B cell (primary cell): ENCODE results near the gene ESR1. TPM values are rescaled to one million over a fixed set of nuclear protein-coding genes. Genes with fewer than 3 reads are reported as not detected.

ENCODE experiments used
- ATAC-seq: fragments of 200-7000 bp; cut with Tn5 transposase; one replicate; pipeline ENCODE4 v1.10.0; 2021; ENCODE audit warnings: low read depth, mild to moderate bottlenecking, moderate number of reproducible peaks, moderate library complexity
- CTCF ChIA-PET: fragments of 350-600 bp; sonication (Branson Sonifier 250); formaldehyde crosslinking; loops from one replicate; lab custom pipeline; 2021; ENCODE audit warnings: antibody characterized with exemption, inconsistent platforms; lab: Charles Lee
- POLR2A ChIA-PET: fragments of 350-600 bp; sonication (Branson Sonifier 250); formaldehyde crosslinking; loops from one replicate; lab custom pipeline; 2021; ENCODE audit warnings: antibody characterized with exemption; lab: Charles Lee
- DNase-seq: peaks from one replicate; pipeline ENCODE4 v3.0.0; 2013
- H2AFZ ChIP-seq: 2 replicates; pipeline ENCODE4 v1.6.1; 2012; ENCODE audit warnings: mild to moderate bottlenecking, low read depth, low read length; ENCODE audit not compliant: insufficient read depth, poor library complexity, severe bottlenecking
- H3K27ac ChIP-seq, 2 donors: 1 replicate in 1 of 2; 2 replicates in 1 of 2; pipeline ENCODE4 v1.5.1; 2012 to 2013; ENCODE audit warnings: low read length in 2 of 2, mild to moderate bottlenecking in 2 of 2, moderate library complexity in 1 of 2
- H3K27me3 ChIP-seq, 4 experiments: fragments of 200-600 bp in 1 of 4; sonication (generic) in 1 of 4; replicated peaks in 1 of 4; 1 replicate in 2 of 4; 2 replicates in 2 of 4; pipeline versions ENCODE4 v1.6.1 to v1.7.0; 2013 to 2016; ENCODE audit warnings: low read length in 3 of 4, mild to moderate bottlenecking in 2 of 4, mixed read lengths in 1 of 4, moderate library complexity in 1 of 4; ENCODE audit not compliant: insufficient read depth in 4 of 4, control insufficient read depth in 3 of 4; ENCODE audit errors: control extremely low read depth in 1 of 4
- H3K36me3 ChIP-seq, 2 experiments: replicated peaks in 1 of 2; 1 replicate in 1 of 2; 2 replicates in 1 of 2; pipeline versions ENCODE4 v1.6.1 to v1.7.1; 2013; ENCODE audit warnings: low read length in 1 of 2; ENCODE audit not compliant: insufficient read depth in 2 of 2, control insufficient read depth in 1 of 2; ENCODE audit errors: control extremely low read depth in 1 of 2, extremely low read depth in 1 of 2
- H3K4me1 ChIP-seq, 2 donors: fragments of 200-600 bp in 1 of 2; sonication (generic) in 1 of 2; 1 replicate in 1 of 2; 2 replicates in 1 of 2; pipeline versions ENCODE4 v1.5.1 to v1.6.1; 2013 to 2017; ENCODE audit warnings: low read length in 2 of 2; ENCODE audit not compliant: control insufficient read depth in 2 of 2, insufficient read depth in 2 of 2
- H3K4me2 ChIP-seq: replicated peaks from 2 replicates; pipeline ENCODE3; 2012; ENCODE audit warnings: mild to moderate bottlenecking, low read depth, low read length; ENCODE audit not compliant: poor library complexity, severe bottlenecking
- H3K4me3 ChIP-seq, 5 experiments: fragments of 200-600 bp in 1 of 5; sonication (generic) in 1 of 5; 1 replicate in 3 of 5; 2 replicates in 2 of 5; pipeline versions ENCODE4 v1.5.1 to v1.7.0; 2011 to 2016; ENCODE audit warnings: low read length in 4 of 5, mild to moderate bottlenecking in 4 of 5, low read depth in 2 of 5, control low read depth in 1 of 5, moderate library complexity in 1 of 5; ENCODE audit not compliant: insufficient read depth in 1 of 5; ENCODE audit errors: control extremely low read depth in 1 of 5, extremely low read depth in 1 of 5
- H3K79me2 ChIP-seq: fragments of 200-600 bp; sonication (generic); one replicate; pipeline ENCODE4 v1.6.0; 2016; ENCODE audit warnings: low read length; ENCODE audit not compliant: control insufficient read depth, insufficient read depth
- H3K9ac ChIP-seq: fragments of 200-600 bp; sonication (generic); 2 replicates; pipeline ENCODE4 v1.6.1; 2017; ENCODE audit warnings: mild to moderate bottlenecking, low read length, moderate library complexity
- H3K9me3 ChIP-seq, 3 donors: one replicate each; pipeline versions ENCODE4 v1.6.1 to v1.7.1; 2013; ENCODE audit warnings: low read length in 2 of 3; ENCODE audit not compliant: control insufficient read depth in 2 of 3, insufficient read depth in 1 of 3; ENCODE audit errors: control extremely low read depth in 1 of 3
- H4K20me1 ChIP-seq: 2 replicates; pipeline ENCODE4 v1.6.0; 2012; ENCODE audit warnings: mild to moderate bottlenecking, low read length; ENCODE audit not compliant: insufficient read depth, control insufficient read depth, poor library complexity, severe bottlenecking
- H3K27ac Mint-ChIP-seq: one replicate; pipeline ENCODE4 v1.8.0; 2021; ENCODE audit warnings: mixed read lengths
- H3K27me3 Mint-ChIP-seq: one replicate; pipeline ENCODE4 v1.8.0; 2021; ENCODE audit warnings: mixed read lengths
- H3K4me1 Mint-ChIP-seq: one replicate; pipeline ENCODE4 v1.8.0; 2021; ENCODE audit warnings: mixed read lengths
- H3K4me3 Mint-ChIP-seq: one replicate; pipeline ENCODE4 v1.8.0; 2021; ENCODE audit warnings: mixed read lengths
- H3K9me3 Mint-ChIP-seq: one replicate; pipeline ENCODE4 v1.8.0; 2022; ENCODE audit warnings: mixed read lengths; ENCODE audit not compliant: insufficient read depth
- CTCF ChIP-seq: fragments of 200-600 bp; IDR thresholded peaks from one replicate; pipeline ENCODE4 v1.8.0; 2022; ENCODE audit warnings: antibody characterized with exemption, mild to moderate bottlenecking
- EZH2 ChIP-seq: IDR thresholded peaks from 2 replicates; pipeline ENCODE4 v1.6.1; 2012; ENCODE audit warnings: borderline replicate concordance, low read depth, mild to moderate bottlenecking, moderate library complexity, low read length; ENCODE audit not compliant: insufficient read depth, poor library complexity, severe bottlenecking
- WGBS: methylation state at CpG from one replicate; pipeline ENCODE4 v1.1.5; 2013; ENCODE audit warnings: missing lambda C conversion rate; ENCODE audit not compliant: insufficient coverage; 5-methylcytosine and 5-hydroxymethylcytosine counted together
- intact Hi-C: fragments of 100-400 bp; cut with micrococcal nuclease; formaldehyde crosslinking; loops from one replicate; pipeline ENCODE4 v1.10.0; 2022
- polyA plus RNA-seq: library from polyadenylated mRNA; depleted of rRNA; stranded (reverse); fragments of >200 nt; gene quantifications from 2 replicates; pipeline ENCODE4 v1.2.3, GENCODE V29; 2012
- total RNA-seq, 2 donors: library from RNA; stranded (reverse); fragments of 120-200 nt in 1 of 2; gene quantifications; 1 replicate in 1 of 2; 2 replicates in 1 of 2; pipeline versions ENCODE4 v1.2.3 to v1.2.4, GENCODE V29; 2013 to 2022

The ESR1 gene
- total and polyA plus RNA-seq, 2 donors (not counting 1 experiment from before 2014, with no cell fraction given) = 0.46 to 5.9 TPM

- intact Hi-C loops = no loop called here
- 80% methylated on average over 1 of the region's 3 CpGs for WGBS
- no peak overlapping the region for H2AFZ ChIP-seq
- no peak for ATAC-seq
- H3K27me3 ChIP-seq = no peaks in the 10 kb centered on the region
- H3K79me2 ChIP-seq = no peaks in the 10 kb centered on the region
- ChIA-PET POLR2A (no interaction called here), CTCF (no interaction called here)
- no peaks in the 10 kb centered on the region for H3K4me1 ChIP-seq
- H3K27me3 Mint-ChIP-seq = peaks cover 5% of the 10 kb centered on the region
- H4K20me1 ChIP-seq = no peaks in the 10 kb centered on the region
- H3K4me1 Mint-ChIP-seq = no peaks in the 10 kb centered on the region
- peaks cover 4% of the 10 kb centered on the region for H3K9me3 Mint-ChIP-seq
- H3K4me3 Mint-ChIP-seq = no peak overlapping the region
- H3K27ac ChIP-seq = no peak overlapping the region
- no peaks in the 10 kb centered on the region for H3K9me3 ChIP-seq
- H3K4me3 ChIP-seq = no peak overlapping the region
- TF ChIP-seq CTCF = no peak
- no peak for TF ChIP-seq EZH2
- no peak overlapping the region for H3K27ac Mint-ChIP-seq
- no peak for DNase-seq
- H3K36me3 ChIP-seq = no peaks in the 10 kb centered on the region
- no peak overlapping the region for H3K4me2 ChIP-seq
- no peak overlapping the region for H3K9ac ChIP-seq
Observed at GRCh38 chr6:151959086-151959485, 151.6 kb downstream of the ESR1 start.

- H3K9me3 Mint-ChIP-seq = peaks cover 4% of the 10 kb centered on the region
- 72% methylated on average over 5 of the region's 5 CpGs for WGBS
- no peaks in the 10 kb centered on the region for H3K4me1 ChIP-seq
- H3K4me1 Mint-ChIP-seq = no peaks in the 10 kb centered on the region
- no peaks in the 10 kb centered on the region for H3K9me3 ChIP-seq
- H3K4me3 Mint-ChIP-seq = no peak overlapping the region
- no peak overlapping the region for H3K27ac ChIP-seq
- intact Hi-C loops = no loop called here
- DNase-seq = no peak
- TF ChIP-seq CTCF (no peak), EZH2 (no peak)
- no peaks in the 10 kb centered on the region for H3K36me3 ChIP-seq
- H3K27me3 ChIP-seq = no peaks in the 10 kb centered on the region
- no peak for ATAC-seq
- no peak overlapping the region for H3K27ac Mint-ChIP-seq
- no peak overlapping the region for H3K9ac ChIP-seq
- no peak overlapping the region for H2AFZ ChIP-seq
- ChIA-PET CTCF (no interaction called here), POLR2A (no interaction called here)
- H3K27me3 Mint-ChIP-seq = peaks cover 5% of the 10 kb centered on the region
- no peaks in the 10 kb centered on the region for H3K79me2 ChIP-seq
- no peak overlapping the region for H3K4me2 ChIP-seq
- H4K20me1 ChIP-seq = no peaks in the 10 kb centered on the region
- H3K4me3 ChIP-seq = no peak overlapping the region
Observed at GRCh38 chr6:151961809-151962208, 154.3 kb downstream of the ESR1 start.
